Measurements from ENCODE around the gene RPL36. TPM values are rescaled to one million over a fixed set of nuclear protein-coding genes. Genes with fewer than 3 reads are reported as not detected.
A peak's percentile ranks its signal among the peaks of the same experiment; 100 is the strongest.

Gene RPL36
- total RNA-seq, 3 donors from 2014 or later, result 541 to 812 (median 769) TPM

GRCh38 chr19:5666921-5667610 lies 23.0 kb upstream of the RPL36 start:
- no peaks in the 10 kb centered on the region for H3K4me1 ChIP-seq (ENCODE audit: low read depth)
- TF ChIP-seq CTCF (IDR thresholded peaks at IDR 0.05), result no peak
- ATAC-seq (peak; percentile 7), DNase-seq (no peak)
- H3K4me3 ChIP-seq, result no peak overlapping the region
- intact Hi-C loops (cut with DNase I, micrococcal nuclease), result no loop called here
- H3K36me3 ChIP-seq (ENCODE audit: low read depth), result peaks cover 34% of the 10 kb centered on the region
- H3K9me3 ChIP-seq, result no peaks in the 10 kb centered on the region

- TF ChIP-seq CTCF (IDR thresholded peaks at IDR 0.05), result no peak
- ATAC-seq (peak; percentile 8), DNase-seq (no peak)
- Histone ChIP-seq H3K36me3 (ENCODE audit: low read depth) (peaks cover 31% of the 10 kb centered on the region), H3K4me3 (no peak overlapping the region), H3K9me3 (no peaks in the 10 kb centered on the region), H3K4me1 (ENCODE audit: low read depth) (no peaks in the 10 kb centered on the region)
- intact Hi-C loops (cut with DNase I, micrococcal nuclease), result no loop called here
Measured at GRCh38 chr19:5667751-5668271, 22.3 kb upstream of the RPL36 start.

GRCh38 chr19:5669212-5669611 lies 20.9 kb upstream of the RPL36 start:
- Histone ChIP-seq H3K9me3 (no peaks in the 10 kb centered on the region), H3K36me3 (ENCODE audit: low read depth) (peaks cover 22% of the 10 kb centered on the region), H3K4me1 (ENCODE audit: low read depth) (no peaks in the 10 kb centered on the region), H3K4me3 (no peak overlapping the region)
- TF ChIP-seq CTCF (IDR thresholded peaks at IDR 0.05), result no peak
- ATAC-seq, result no peak
- DNase-seq, result no peak
- intact Hi-C loops (cut with DNase I, micrococcal nuclease), result no loop called here

DNA sequence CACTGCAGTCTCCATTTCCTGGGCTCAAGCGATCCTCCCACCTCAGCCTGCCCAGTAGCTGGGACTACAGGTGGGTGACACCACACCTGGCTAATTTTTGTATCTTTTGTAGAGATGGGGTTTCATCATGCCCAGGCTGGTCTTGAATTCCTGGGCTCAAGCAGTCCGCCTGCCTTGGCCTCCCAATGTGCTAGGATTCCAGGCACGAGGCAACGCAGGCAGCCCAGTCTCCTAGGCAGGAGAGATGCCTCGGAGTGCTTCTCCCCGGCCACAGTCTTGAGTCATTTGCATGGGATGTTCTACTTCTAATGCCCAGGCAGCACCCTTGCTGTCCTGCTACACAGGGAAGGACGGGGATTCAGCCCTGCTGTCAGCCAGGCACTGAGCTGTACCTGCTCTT lies 18.5 kb upstream of the RPL36 start:
- Histone ChIP-seq H3K9me3 (no peaks in the 10 kb centered on the region), H3K36me3 (ENCODE audit: low read depth) (peaks cover 15% of the 10 kb centered on the region), H3K4me3 (no peak overlapping the region), H3K4me1 (ENCODE audit: low read depth) (no peaks in the 10 kb centered on the region)
- TF ChIP-seq CTCF (IDR thresholded peaks at IDR 0.05), result no peak
- ATAC-seq (no peak), DNase-seq (no peak)
- intact Hi-C loops (cut with DNase I, micrococcal nuclease), result no loop called here

DNA sequence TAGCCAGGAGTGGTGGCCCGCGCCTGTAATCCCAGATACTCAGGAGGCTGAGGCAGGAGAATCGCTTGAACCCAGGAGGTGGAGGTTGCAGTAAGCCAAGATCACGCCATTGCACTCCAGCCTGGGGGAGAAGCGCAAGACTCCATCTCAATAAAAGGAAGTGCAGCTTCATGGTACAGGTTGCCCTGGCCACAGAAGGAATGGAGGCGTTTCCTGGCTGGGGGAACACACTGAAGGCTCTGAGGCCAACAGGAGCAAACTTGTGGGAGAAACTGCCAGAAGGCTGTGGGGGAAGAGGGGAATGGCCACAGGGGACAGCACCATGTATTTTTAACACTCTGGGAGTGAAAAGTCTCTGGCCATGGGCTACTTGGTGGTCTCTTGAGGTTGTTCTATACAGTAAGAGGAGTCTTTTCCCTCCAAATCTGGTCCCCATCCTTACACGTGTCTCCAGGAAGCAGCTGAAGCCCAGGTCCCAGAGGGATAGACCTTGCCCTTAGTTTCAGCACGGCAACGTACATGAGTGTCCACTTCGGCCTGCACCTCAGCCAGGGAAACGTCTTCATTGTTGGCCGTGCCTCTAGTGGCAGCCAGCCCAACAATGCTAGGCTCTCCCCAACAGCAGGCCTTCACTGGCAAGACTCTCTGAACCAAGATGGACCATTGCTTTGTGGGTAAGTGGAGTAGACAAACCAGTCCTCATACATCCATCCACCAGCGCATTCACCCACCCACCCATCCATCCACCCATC lies 17.2 kb upstream of the RPL36 start:
- no peaks in the 10 kb centered on the region for H3K9me3 ChIP-seq
- no peaks in the 10 kb centered on the region for H3K4me1 ChIP-seq (ENCODE audit: low read depth)
- H3K4me3 ChIP-seq, result no peak overlapping the region
- peaks cover 5% of the 10 kb centered on the region for H3K36me3 ChIP-seq (ENCODE audit: low read depth)
- intact Hi-C loops (cut with DNase I, micrococcal nuclease), result no loop called here
- no peak for TF ChIP-seq CTCF (IDR thresholded peaks at IDR 0.05)
- no peak for ATAC-seq
- DNase-seq, result peak in 1 of 3 donors; percentile 19

Data from mucosa of descending colon (tissue), 3 donors.